Osteoblast (primary cell): Measurements from ENCODE around the gene CCDC142. TPM values are rescaled to one million over a fixed set of nuclear protein-coding genes. Genes with fewer than 3 reads are reported as not detected.

ENCODE experiments used
- DNase-seq: peaks from one replicate; pipeline ENCODE4 v3.0.0; 2011; ENCODE audit warnings: low spot score, mixed read lengths; ENCODE audit not compliant: insufficient read length; ENCODE audit errors: missing footprints
- H2AFZ ChIP-seq: 2 replicates; pipeline ENCODE4 v1.6.0; 2011; ENCODE audit warnings: mild to moderate bottlenecking, low read length
- H3K27ac ChIP-seq: 2 replicates; pipeline ENCODE4 v1.5.1; 2011; ENCODE audit warnings: mild to moderate bottlenecking, low read depth, low read length, moderate library complexity
- H3K27me3 ChIP-seq: 2 replicates; pipeline ENCODE4 v1.6.0; 2012; ENCODE audit warnings: mild to moderate bottlenecking, control low read depth, inconsistent platforms, low read length, moderate library complexity; ENCODE audit not compliant: insufficient read depth
- H3K36me3 ChIP-seq: 2 replicates; pipeline ENCODE4 v1.5.1; 2011; ENCODE audit warnings: mild to moderate bottlenecking, low read length, control low read depth, moderate library complexity; ENCODE audit not compliant: insufficient read depth
- H3K4me1 ChIP-seq: 2 replicates; pipeline ENCODE4 v1.5.1; 2011; ENCODE audit warnings: mild to moderate bottlenecking, low read length, control low read depth, moderate library complexity; ENCODE audit not compliant: insufficient read depth
- H3K4me2 ChIP-seq: 2 replicates; pipeline ENCODE4 v1.6.0; 2011; ENCODE audit warnings: mild to moderate bottlenecking, low read length; ENCODE audit not compliant: insufficient read depth
- H3K4me3 ChIP-seq: fragments of 200-600 bp; sonication (generic); 3 replicates; pipeline ENCODE4 v1.5.1; 2012; ENCODE audit warnings: mild to moderate bottlenecking, low read length, inconsistent platforms; ENCODE audit not compliant: insufficient read depth
- H3K79me2 ChIP-seq: 2 replicates; pipeline ENCODE4 v1.6.0; 2012; ENCODE audit warnings: mild to moderate bottlenecking, low read length, control low read depth, inconsistent platforms; ENCODE audit not compliant: insufficient read depth
- H3K9me3 ChIP-seq: 2 replicates; pipeline ENCODE4 v1.5.1; 2011; ENCODE audit warnings: low read depth, low read length, control low read depth
- H4K20me1 ChIP-seq: 2 replicates; pipeline ENCODE4 v1.6.0; 2012; ENCODE audit warnings: mild to moderate bottlenecking, low read length, control low read depth; ENCODE audit not compliant: insufficient read depth
- CTCF ChIP-seq: IDR thresholded peaks from 2 replicates; pipeline ENCODE4 v1.5.1; 2011; ENCODE audit warnings: mild to moderate bottlenecking, low read depth, low read length, moderate library complexity; ENCODE audit errors: extremely low read depth
- total RNA-seq: library from RNA; depleted of rRNA; stranded (reverse); fragments of >200 nt; gene quantifications from 2 replicates; pipeline ENCODE4 v1.2.3, GENCODE V29; 2012

The CCDC142 gene
- total RNA-seq, 1 donor = 32.6 TPM

DNA sequence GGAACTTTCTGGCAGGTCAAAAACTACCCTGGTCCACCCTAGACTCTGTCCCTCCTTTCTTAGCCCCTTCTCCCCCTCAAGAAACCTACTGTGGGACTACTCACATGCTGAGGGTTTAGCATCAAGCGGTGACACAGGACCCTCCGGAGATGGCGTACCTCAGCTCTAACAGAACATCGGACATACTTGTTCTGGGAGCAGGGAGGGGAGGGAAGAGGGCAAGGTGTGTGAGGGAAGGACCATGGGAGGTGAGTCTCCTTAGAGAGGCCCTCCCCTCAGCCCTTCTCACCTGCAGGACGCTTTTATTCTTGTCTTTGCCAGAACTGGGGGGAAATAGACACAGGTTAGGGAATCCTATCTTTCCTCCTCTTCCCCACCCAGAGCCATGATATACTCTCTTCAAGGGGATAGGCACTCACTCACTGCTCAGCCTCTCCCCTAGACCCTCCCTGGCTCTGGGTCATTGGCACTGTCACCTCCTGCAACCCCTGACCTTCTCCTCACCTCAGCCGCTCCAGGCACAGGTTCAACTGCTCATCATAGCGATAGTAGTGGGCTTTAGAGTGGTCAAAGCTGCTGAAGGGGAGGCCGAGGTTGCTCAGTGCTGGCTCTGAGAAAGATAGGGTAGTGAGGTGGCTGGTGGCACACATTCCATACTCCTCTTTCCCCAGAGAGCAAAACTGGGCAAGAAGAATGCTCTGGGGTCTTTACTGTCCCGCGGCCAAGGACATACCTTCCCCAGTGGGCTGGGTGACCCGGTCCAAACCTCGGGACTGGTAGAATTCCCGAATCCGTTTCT, 22.8 kb upstream of the CCDC142 start:
- H3K4me2 ChIP-seq = peak overlapping the region; percentile 91
- H4K20me1 ChIP-seq = no peaks in the 10 kb centered on the region
- peaks cover 48% of the 10 kb centered on the region for H3K4me1 ChIP-seq
- H3K79me2 ChIP-seq = peaks cover 41% of the 10 kb centered on the region
- H3K9me3 ChIP-seq = no peaks in the 10 kb centered on the region
- H2AFZ ChIP-seq = no peak overlapping the region
- peak overlapping the region; percentile 30 for H3K4me3 ChIP-seq
- TF ChIP-seq CTCF = no peak
- H3K36me3 ChIP-seq = peaks cover 14% of the 10 kb centered on the region
- H3K27me3 ChIP-seq = peaks cover 2% of the 10 kb centered on the region
- H3K27ac ChIP-seq = no peak overlapping the region
- peak; percentile 63 for DNase-seq

DNA sequence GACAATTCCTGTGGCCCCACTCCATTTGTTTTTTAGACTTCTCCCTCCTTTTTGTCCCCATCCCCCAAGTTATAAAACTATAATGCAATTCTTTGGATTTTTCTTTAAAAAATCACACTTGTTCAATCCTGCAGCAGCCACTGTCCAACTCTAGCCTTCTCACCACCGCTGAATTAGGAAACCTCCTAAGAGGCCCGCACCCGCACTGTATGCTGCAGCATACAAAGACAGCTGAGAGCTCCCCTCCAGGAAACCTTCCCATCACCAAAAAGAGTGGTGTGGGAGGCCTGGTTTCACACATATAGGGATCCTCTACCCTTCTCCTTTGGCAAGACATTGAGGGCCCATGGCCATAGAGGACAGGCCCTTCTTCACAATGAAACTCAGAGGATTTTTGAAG, 21.8 kb upstream of the CCDC142 start:
- Histone ChIP-seq H3K4me2 (peak overlapping the region; percentile 91), H3K27me3 (no peaks in the 10 kb centered on the region), H4K20me1 (no peaks in the 10 kb centered on the region), H2AFZ (no peak overlapping the region), H3K4me1 (peaks cover 54% of the 10 kb centered on the region), H3K79me2 (peaks cover 41% of the 10 kb centered on the region), H3K4me3 (peak overlapping the region; percentile 80), H3K27ac (peak overlapping the region; percentile 81), H3K9me3 (no peaks in the 10 kb centered on the region), H3K36me3 (peaks cover 14% of the 10 kb centered on the region)
- no peak for TF ChIP-seq CTCF
- DNase-seq = peak; percentile 87

- DNase-seq = peak; percentile 86
- H3K27ac ChIP-seq = peak overlapping the region; percentile 81
- no peaks in the 10 kb centered on the region for H4K20me1 ChIP-seq
- peaks cover 14% of the 10 kb centered on the region for H3K36me3 ChIP-seq
- peak overlapping the region; percentile 80 for H3K4me3 ChIP-seq
- peaks cover 54% of the 10 kb centered on the region for H3K4me1 ChIP-seq
- no peak for TF ChIP-seq CTCF
- H3K9me3 ChIP-seq = no peaks in the 10 kb centered on the region
- peak overlapping the region; percentile 91 for H3K4me2 ChIP-seq
- H2AFZ ChIP-seq = peak overlapping the region; percentile 82
- peaks cover 41% of the 10 kb centered on the region for H3K79me2 ChIP-seq
- no peaks in the 10 kb centered on the region for H3K27me3 ChIP-seq
Observed at GRCh38 chr2:74503506-74504475, 21.0 kb upstream of the CCDC142 start.
